AG10803 (cell line): ENCODE data around the gene BRD1.

Source experiments
- DNase-seq: peaks from one replicate; pipeline ENCODE4 v3.0.0; 2010; ENCODE audit warnings: low read depth
- H3K4me3 ChIP-seq: 2 replicates; pipeline ENCODE4 v1.5.1; 2011; ENCODE audit warnings: mild to moderate bottlenecking, low read length, control low read depth
- CTCF ChIP-seq: conservative IDR thresholded peaks from 2 replicates; pipeline ENCODE4 v1.5.1; 2011; ENCODE audit warnings: mild to moderate bottlenecking, low read length, control low read depth, inconsistent platforms

BRD1 gene

GRCh38 chr22:49798486-49799151, 29.1 kb downstream of the BRD1 start:
- H3K4me3 ChIP-seq, result no peak overlapping the region
- no peak for TF ChIP-seq CTCF
- no peak for DNase-seq

DNA sequence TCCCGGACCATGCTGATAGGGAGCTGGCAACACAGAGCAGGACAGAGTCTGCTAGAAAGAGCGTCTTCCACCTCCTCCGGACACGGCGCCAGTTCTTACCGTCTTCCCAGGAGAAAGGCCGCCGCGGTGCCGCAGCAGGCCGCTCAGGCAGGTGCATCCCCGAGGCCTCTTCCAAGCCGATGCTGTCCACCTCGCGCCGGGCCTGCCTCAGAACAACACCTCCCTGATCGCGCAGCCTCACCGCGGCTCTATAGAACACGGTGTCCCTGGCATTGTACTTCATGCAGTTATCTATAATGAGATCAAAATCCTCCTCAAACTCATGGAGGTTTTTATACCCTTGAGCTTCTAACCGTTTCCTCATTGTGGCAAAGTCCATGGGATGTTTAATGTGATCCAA, 30.0 kb downstream of the BRD1 start:
- DNase-seq, result no peak
- no peak overlapping the region for H3K4me3 ChIP-seq
- no peak for TF ChIP-seq CTCF

DNA sequence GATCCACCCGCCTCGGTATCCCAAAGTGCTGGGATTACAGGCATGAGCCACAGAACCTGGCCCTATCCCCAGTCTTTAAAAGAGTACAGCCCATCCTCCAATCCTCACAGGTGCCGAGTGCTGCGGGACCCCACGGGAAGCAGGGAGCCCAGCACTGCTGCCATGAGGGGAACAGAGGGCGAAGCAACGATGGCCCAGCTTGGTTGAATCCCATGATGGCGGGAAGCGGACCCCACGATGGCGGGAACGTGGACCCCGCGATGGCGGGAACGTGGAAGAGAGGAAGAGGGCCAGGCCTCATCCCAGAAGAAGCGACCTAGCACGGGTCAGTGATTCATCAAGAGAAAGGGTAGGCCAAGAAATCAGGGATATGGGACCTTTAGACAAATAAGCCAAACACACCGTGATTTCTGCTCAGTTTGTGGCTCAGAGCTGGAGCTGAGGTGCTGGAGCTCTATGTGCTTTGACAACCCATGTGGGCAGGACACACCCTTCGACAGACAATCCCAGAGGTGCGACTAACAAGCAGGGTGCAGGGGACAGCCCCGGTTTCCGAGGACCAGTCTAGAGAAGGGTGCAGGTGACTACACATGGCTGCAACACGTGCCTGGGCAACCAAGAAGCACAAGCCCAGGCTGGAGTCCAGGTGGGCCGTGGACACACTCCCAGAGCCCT, 30.9 kb downstream of the BRD1 start:
- no peak for TF ChIP-seq CTCF
- H3K4me3 ChIP-seq, result no peak overlapping the region
- DNase-seq, result no peak

- no peak overlapping the region for H3K4me3 ChIP-seq
- no peak for DNase-seq
- TF ChIP-seq CTCF, result no peak
These were observed 32.2 kb downstream of the BRD1 start for GRCh38 chr22:49795521-49795920.

- TF ChIP-seq CTCF, result no peak
- no peak overlapping the region for H3K4me3 ChIP-seq
- no peak for DNase-seq
These were observed 33.8 kb downstream of the BRD1 start for GRCh38 chr22:49793871-49794270.

DNA sequence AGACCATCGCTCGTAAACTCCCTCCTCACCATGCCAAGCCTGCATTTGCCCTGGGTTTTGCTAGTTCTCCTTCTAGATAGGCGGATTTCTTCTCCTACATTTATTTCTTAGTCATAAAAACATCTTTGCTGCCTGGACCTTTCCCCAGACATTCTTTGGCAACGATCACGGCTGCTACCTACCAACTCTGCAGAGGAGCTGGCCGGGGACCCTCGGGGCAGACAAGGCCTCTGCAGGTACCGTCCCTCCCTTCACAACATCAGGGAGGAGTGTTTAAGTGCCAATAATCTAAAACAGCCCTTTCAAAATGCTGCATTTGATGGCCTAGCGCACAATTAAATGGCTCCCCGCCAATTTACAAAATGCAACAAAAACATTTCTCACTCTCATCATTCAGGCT, 34.4 kb downstream of the BRD1 start:
- no peak overlapping the region for H3K4me3 ChIP-seq
- no peak for TF ChIP-seq CTCF
- DNase-seq, result no peak

DNA sequence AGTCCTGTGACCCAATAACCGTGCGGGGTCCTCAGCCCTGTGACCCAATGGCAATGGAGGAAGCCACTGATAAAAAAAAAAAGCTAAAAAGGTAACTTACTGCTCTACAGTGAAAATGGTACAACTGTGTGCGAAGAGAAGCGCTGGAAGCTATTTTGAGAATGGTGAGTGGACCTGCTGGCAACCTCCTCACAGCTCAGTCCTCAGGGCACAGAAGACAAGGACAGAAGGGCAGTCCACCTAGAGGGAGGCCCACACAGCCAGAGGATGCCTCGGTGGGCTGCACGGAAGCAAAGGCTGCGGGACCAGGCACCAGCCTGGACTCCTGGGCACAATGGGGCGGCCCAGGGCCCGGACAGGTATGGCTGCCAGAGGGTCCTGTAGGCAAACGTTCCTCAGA, 35.6 kb downstream of the BRD1 start:
- TF ChIP-seq CTCF, result no peak
- H3K4me3 ChIP-seq, result no peak overlapping the region
- no peak for DNase-seq
